Prostate gland (tissue), 2 donors: ENCODE measurements around the gene ERP27.

Experiments
- POLR2A ChIP-seq: fragments of 450-650 bp; IDR thresholded peaks from one replicate; pipeline ENCODE4 v1.6.1; 2016; ENCODE audit warnings: antibody characterized with exemption, mild to moderate bottlenecking
- POLR2AphosphoS5 ChIP-seq: sonication (generic); formaldehyde crosslinking; IDR thresholded peaks from one replicate; pipeline ENCODE4 v1.6.1; 2017; ENCODE audit warnings: antibody characterized with exemption
- TF ChIP-seq, protein P1 (sequence below), 4 experiments: fragments of 200-600 bp in 2 of 4; fragments of 450-650 bp in 2 of 4; sonication (generic) in 2 of 4; IDR thresholded peaks; 1 replicate in 3 of 4; 2 replicates in 1 of 4; pipeline ENCODE4 v1.5.1; 2016 to 2019; ENCODE audit warnings: antibody characterized with exemption in 4 of 4, mild to moderate bottlenecking in 2 of 4, moderate library complexity in 2 of 4

DNA sequence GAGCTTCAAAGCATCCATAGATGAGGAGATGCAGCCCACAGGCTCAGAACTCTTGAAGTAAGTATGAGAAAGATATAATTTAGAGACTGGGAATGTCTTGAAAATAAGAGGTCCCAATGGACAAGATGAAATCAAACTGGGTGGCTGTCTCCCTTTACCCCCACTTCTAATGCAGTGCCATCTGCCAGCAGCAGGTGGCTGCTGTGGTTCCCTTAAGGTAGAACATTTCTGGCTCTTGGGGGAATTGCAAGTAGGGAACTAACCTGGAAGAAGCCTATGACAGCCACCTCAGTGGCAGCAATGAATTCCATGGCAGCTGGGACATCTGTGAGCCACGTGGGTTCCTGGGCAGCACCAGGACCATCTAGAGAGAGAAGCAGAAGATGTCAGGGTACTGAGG, 648 bp downstream of the ERP27 start:
- TF ChIP-seq, protein P1, sequence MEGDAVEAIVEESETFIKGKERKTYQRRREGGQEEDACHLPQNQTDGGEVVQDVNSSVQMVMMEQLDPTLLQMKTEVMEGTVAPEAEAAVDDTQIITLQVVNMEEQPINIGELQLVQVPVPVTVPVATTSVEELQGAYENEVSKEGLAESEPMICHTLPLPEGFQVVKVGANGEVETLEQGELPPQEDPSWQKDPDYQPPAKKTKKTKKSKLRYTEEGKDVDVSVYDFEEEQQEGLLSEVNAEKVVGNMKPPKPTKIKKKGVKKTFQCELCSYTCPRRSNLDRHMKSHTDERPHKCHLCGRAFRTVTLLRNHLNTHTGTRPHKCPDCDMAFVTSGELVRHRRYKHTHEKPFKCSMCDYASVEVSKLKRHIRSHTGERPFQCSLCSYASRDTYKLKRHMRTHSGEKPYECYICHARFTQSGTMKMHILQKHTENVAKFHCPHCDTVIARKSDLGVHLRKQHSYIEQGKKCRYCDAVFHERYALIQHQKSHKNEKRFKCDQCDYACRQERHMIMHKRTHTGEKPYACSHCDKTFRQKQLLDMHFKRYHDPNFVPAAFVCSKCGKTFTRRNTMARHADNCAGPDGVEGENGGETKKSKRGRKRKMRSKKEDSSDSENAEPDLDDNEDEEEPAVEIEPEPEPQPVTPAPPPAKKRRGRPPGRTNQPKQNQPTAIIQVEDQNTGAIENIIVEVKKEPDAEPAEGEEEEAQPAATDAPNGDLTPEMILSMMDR (IDR thresholded peaks at IDR 0.05), result no peak
- no peak for TF ChIP-seq POLR2AphosphoS5
- TF ChIP-seq POLR2A, result no peak
